Loucy (cell line): ENCODE data around the gene ZNF318.

Experiments
- H2AFZ ChIP-seq: fragments of 200-600 bp; sonication (generic); 2 replicates; pipeline ENCODE4 v1.6.0; 2016; ENCODE audit warnings: antibody characterized with exemption, mild to moderate bottlenecking, low read length, moderate library complexity
- H3F3A ChIP-seq: fragments of 200-600 bp; 2 replicates; pipeline ENCODE4 v1.6.0; 2016; ENCODE audit warnings: antibody characterized with exemption, low read depth, mild to moderate bottlenecking
- H3K27me3 ChIP-seq: fragments of 200-600 bp; sonication (generic); 2 replicates; pipeline ENCODE4 v1.6.1; 2014; ENCODE audit warnings: low read length, mild to moderate bottlenecking; ENCODE audit not compliant: insufficient read depth, poor library complexity, severe bottlenecking
- H3K36me3 ChIP-seq: fragments of 200-600 bp; sonication (generic); 2 replicates; pipeline ENCODE4 v1.6.1; 2016; ENCODE audit warnings: low read length; ENCODE audit not compliant: insufficient read depth
- H3K4me1 ChIP-seq: fragments of 200-600 bp; sonication (generic); 2 replicates; pipeline ENCODE4 v1.5.1; 2014; ENCODE audit warnings: low read length, mild to moderate bottlenecking; ENCODE audit not compliant: insufficient read depth, poor library complexity, severe bottlenecking
- H3K4me2 ChIP-seq: fragments of 200-600 bp; sonication (generic); 2 replicates; pipeline ENCODE4 v1.6.0; 2014; ENCODE audit warnings: antibody characterized with exemption, low read length, low read depth, mild to moderate bottlenecking; ENCODE audit not compliant: poor library complexity, severe bottlenecking
- H3K4me3 ChIP-seq: fragments of 200-600 bp; sonication (generic); 2 replicates; pipeline ENCODE4 v1.5.1; 2014; ENCODE audit warnings: low read length, mild to moderate bottlenecking, mixed read lengths; ENCODE audit not compliant: poor library complexity, severe bottlenecking
- H3K79me2 ChIP-seq: fragments of 200-600 bp; sonication (generic); 2 replicates; pipeline ENCODE4 v1.6.1; 2014; ENCODE audit warnings: low read length; ENCODE audit not compliant: insufficient read depth
- H3K9ac ChIP-seq: fragments of 200-600 bp; sonication (generic); 2 replicates; pipeline ENCODE4 v1.6.0; 2014; ENCODE audit warnings: mild to moderate bottlenecking, low read depth, low read length, moderate library complexity; ENCODE audit not compliant: poor library complexity, severe bottlenecking
- H3K9me2 ChIP-seq: fragments of 200-600 bp; sonication (generic); replicated peaks from 2 replicates; pipeline ENCODE4 v1.6.1; 2016; ENCODE audit warnings: low read depth, low read length, mixed read lengths
- H3K9me3 ChIP-seq: fragments of 200-600 bp; sonication (generic); 2 replicates; pipeline ENCODE4 v1.6.1; 2014; ENCODE audit warnings: mild to moderate bottlenecking, antibody characterized with exemption, low read length, low read depth; ENCODE audit not compliant: insufficient read depth
- H4K20me1 ChIP-seq: fragments of 200-600 bp; sonication (generic); 2 replicates; pipeline ENCODE4 v1.6.0; 2014; ENCODE audit warnings: antibody characterized with exemption, low read length, mild to moderate bottlenecking; ENCODE audit not compliant: insufficient read depth, poor library complexity, severe bottlenecking
- CTCF ChIP-seq: fragments of 200-600 bp; sonication (generic); conservative IDR thresholded peaks from 2 replicates; pipeline ENCODE4 v1.5.1; 2014; ENCODE audit warnings: mild to moderate bottlenecking, antibody characterized with exemption, low read length
- EZH2phosphoT487 ChIP-seq: fragments of 200-600 bp; IDR thresholded peaks from 2 replicates; pipeline ENCODE4 v1.6.1; 2018; ENCODE audit warnings: antibody characterized with exemption, mild to moderate bottlenecking, moderate library complexity, borderline replicate concordance

ZNF318 gene

GRCh38 chr6:43301081-43301870, 68.2 kb downstream of the ZNF318 start:
- Histone ChIP-seq H3K27me3 (no peaks in the 10 kb centered on the region), H4K20me1 (no peaks in the 10 kb centered on the region), H3K36me3 (no peaks in the 10 kb centered on the region), H3K9me2 (no peaks in the 10 kb centered on the region), H2AFZ (no peak overlapping the region), H3K9me3 (no peaks in the 10 kb centered on the region), H3F3A (no peaks in the 10 kb centered on the region), H3K79me2 (no peaks in the 10 kb centered on the region), H3K4me1 (no peaks in the 10 kb centered on the region), H3K4me2 (no peak overlapping the region), H3K4me3 (no peak overlapping the region), H3K9ac (no peak overlapping the region)
- TF ChIP-seq CTCF (no peak), EZH2phosphoT487 (no peak)

GRCh38 chr6:43299338-43300293, 69.8 kb downstream of the ZNF318 start:
- Histone ChIP-seq H3K4me1 (no peaks in the 10 kb centered on the region), H3K9me2 (no peaks in the 10 kb centered on the region), H4K20me1 (no peaks in the 10 kb centered on the region), H3F3A (no peaks in the 10 kb centered on the region), H3K79me2 (no peaks in the 10 kb centered on the region), H3K36me3 (no peaks in the 10 kb centered on the region), H3K4me3 (no peak overlapping the region), H3K4me2 (no peak overlapping the region), H3K9ac (no peak overlapping the region), H3K9me3 (no peaks in the 10 kb centered on the region), H2AFZ (no peak overlapping the region), H3K27me3 (no peaks in the 10 kb centered on the region)
- TF ChIP-seq CTCF (no peak), EZH2phosphoT487 (no peak)

- Histone ChIP-seq H2AFZ (no peak overlapping the region), H3K9ac (no peak overlapping the region), H3K79me2 (no peaks in the 10 kb centered on the region), H4K20me1 (no peaks in the 10 kb centered on the region), H3K4me3 (no peak overlapping the region), H3K9me3 (no peaks in the 10 kb centered on the region), H3K9me2 (no peaks in the 10 kb centered on the region), H3K36me3 (no peaks in the 10 kb centered on the region), H3K4me2 (no peak overlapping the region), H3K4me1 (no peaks in the 10 kb centered on the region), H3K27me3 (no peaks in the 10 kb centered on the region), H3F3A (no peaks in the 10 kb centered on the region)
- TF ChIP-seq CTCF (no peak), EZH2phosphoT487 (no peak)
Measured at GRCh38 chr6:43298565-43299337, 70.7 kb downstream of the ZNF318 start.
